Activated effector memory CD4-positive, alpha-beta T cell treated with anti-CD3 and anti-CD28 coated beads, Interleukin-2, amount 50 U/mL, for 16 hours (primary cell): ENCODE data around the gene HPS3.
"Not testable (repeated sequence)": the region's sequence is repeated elsewhere in the genome, so short reads cannot be mapped to it uniquely, and the experiment has no call there.

Source experiments
- DNase-seq: peaks from one replicate; pipeline ENCODE4 v3.0.0-alpha.2; 2020

Gene HPS3

GRCh38 chr3:149196805-149197592, 67.6 kb downstream of the HPS3 start:
- not testable (repeated sequence) for DNase-seq

DNA sequence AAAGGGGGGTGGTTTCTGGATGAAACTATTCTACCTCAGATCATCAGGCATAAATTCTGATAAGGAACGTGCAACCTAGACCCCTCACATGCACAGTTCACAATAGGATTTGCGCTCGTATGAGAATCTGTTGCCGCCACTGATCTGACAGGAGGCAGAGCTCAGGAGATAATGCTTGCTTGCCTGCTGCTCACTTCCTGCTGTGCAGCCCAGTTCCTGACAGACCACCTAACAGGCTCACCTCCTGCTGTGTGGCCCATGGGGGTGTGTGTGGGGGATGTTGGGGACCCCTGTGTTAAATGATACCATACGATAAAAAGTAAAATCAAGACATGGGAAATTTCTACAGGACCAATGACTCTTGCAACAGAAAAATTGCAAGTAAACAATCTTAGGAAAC, 68.2 kb downstream of the HPS3 start:
- no peak for DNase-seq

DNA sequence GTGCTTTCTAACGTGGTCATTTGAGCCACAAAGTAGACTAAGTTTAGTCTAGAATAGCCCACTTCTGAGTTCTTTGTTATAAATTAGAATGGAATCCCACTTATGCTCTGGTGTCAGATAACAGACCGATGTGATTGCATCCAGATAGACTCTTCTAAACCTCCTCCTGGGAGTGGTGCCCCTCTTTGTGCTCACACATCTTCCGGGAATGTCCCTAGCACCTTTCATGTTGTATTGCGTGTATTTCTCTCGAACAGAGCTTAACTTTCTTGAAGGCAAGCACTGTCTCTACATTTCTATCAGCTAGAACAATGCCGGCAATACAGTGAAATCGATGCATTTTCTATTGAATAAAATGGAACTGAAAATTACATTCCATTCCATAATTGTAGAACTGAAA, 69.2 kb downstream of the HPS3 start:
- no peak for DNase-seq

DNA sequence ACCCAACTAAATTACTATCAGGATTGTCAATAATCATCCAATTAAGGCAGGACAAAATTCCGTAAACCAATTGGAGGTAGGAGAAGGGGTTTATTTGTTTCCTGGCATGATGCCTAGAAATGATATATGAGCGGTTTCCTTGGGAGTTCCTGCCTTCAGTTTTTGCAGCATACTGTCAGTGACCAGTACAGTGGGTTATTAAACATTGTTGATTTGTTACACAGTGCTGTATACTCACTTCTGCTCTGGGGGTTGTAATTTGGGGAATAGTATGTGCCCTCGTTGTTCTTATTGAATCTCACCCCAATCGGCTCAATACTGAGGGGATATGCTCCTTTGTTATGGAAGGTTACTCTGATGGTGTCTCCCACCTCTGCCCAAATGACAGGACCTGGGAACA, 70.0 kb downstream of the HPS3 start:
- DNase-seq = no peak

DNA sequence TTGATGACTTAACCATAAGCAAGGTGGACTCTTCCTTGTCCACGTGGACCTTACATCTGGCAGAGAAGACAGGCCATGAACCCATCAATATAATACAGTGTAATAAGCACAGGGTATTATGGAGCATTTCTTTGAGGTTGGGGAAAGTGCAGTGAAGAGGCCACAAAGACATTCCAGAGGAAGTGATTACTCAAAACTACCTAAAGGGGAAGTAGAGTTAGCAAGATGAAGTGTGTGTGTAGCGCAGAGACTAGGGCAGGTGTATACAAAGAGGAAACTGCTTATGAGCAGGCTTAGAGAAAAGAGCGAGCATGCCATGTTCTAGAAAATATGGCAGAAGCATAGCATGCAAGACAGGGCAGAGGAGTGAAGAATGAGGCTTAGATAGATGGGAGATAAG, 74.3 kb downstream of the HPS3 start:
- DNase-seq = no peak

DNA sequence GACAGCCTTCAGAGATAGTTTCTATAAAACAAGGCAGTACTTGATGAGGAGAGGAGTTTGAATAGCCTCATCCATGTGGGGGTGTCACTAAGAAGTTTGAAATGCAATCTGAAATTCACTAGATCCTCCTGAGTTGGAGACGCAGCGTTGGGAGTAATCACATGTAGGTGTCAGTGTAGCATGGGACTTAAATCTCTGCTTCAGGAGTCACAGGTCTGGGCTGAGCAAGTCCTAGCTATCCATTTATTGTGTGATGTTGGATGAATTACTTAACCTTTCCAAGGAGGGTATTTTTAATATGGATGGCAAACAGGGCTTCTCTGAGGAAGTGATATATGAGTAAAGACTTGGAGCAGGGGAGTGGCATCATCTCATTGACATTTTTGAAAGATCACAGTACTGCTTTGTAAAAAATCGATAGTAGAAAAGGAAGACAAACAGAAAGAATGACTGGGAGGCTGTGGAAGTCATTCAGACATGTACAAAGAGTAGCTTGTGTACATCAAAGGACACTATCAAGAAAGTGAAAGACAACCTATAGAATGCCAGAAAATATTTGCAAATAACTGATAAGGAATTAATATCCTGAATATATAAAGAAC, 75.1 kb downstream of the HPS3 start:
- DNase-seq = no peak

- no peak for DNase-seq
Observed at GRCh38 chr3:149207475-149207874, 78.0 kb downstream of the HPS3 start.

DNA sequence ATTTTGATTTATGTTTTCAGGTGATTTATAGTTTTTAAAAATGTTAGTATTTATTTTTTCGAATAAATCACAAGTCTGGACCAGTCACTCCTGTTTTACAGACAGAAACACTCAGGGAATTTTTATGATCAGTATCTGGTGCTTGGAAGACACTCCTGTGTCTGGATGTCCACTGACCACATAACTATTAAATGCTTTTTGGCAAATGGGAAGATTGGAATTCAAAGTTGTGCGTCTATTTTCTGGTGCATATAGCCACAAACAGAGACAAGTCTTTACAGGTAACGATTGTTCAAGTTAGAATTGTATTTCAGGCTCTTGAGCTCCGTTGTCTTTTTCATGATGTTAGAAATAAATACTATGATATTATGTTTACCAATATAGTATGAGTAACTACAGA, 80.0 kb downstream of the HPS3 start:
- no peak for DNase-seq

GRCh38 chr3:149212386-149212785, 82.9 kb downstream of the HPS3 start:
- no peak for DNase-seq

GRCh38 chr3:149214702-149215101, 85.3 kb downstream of the HPS3 start:
- no peak for DNase-seq

DNA sequence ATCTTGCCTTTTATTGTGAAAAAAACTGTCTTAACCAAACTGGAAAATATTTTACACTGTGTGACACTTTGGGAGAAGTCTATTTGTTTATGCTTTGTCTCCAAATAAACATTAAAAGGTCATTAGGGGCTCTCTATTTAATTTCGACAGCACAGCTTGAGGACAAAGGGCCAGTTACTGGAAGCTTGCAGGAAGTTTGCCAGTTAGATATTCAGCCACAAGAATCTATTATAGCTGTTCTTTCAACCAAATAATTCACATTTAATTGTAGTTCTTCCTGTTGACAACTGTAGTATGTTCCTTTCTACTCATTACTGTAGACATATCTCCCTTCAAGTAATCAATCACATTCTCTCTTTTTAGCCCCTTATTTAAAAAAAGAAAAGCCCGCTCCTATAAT, 86.1 kb downstream of the HPS3 start:
- no peak for DNase-seq

DNA sequence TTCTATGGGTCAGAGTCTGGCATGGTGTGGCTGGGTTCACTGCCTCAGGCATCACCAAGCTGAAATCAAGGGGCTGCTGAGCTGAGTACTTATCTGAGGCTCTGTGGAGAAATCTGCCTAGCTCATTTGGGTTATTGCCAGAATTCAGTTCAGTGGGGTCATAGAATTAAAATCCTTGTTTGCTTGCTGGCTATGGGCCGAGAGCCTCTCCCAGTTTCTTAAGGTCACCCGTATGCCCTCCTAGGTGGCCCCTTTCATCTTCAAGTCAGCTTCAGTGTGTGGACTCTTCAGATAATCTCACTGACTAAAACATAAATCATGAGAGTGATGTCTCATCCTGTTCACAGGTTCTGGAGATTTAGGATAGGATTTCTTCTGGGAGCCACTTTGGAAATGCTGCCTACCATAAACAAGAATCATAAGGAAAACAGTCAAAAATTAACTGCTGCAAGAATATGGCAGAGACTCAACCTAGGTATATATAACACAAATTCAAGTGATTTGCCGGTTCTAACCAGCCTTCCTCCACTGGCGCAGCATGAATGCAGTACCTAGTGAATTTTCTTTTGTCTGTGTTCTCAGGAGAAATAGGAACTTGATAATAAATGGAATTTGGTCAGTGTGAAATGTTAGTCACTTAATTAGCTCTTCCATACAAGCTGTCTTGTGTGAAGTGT, 86.9 kb downstream of the HPS3 start:
- DNase-seq = no peak

DNA sequence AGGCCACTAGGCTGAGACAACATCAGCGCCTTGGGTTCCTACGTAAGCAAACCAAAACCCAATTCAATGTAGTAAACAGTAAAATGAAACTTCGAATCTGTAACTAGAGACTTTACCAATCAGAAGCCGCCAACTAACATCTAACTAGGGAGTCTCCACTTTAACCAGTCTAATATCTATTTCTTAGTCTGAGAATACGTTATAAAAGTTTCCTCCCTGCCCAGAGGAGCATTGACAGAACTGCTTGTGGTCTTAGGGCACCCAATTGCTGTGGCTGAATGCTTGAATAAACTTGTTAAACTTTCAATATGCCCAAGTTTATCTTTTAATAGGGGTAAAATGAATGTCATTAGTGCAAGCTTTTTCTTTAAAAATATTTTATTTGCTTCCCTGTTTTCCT, 87.9 kb downstream of the HPS3 start:
- DNase-seq = no peak

DNA sequence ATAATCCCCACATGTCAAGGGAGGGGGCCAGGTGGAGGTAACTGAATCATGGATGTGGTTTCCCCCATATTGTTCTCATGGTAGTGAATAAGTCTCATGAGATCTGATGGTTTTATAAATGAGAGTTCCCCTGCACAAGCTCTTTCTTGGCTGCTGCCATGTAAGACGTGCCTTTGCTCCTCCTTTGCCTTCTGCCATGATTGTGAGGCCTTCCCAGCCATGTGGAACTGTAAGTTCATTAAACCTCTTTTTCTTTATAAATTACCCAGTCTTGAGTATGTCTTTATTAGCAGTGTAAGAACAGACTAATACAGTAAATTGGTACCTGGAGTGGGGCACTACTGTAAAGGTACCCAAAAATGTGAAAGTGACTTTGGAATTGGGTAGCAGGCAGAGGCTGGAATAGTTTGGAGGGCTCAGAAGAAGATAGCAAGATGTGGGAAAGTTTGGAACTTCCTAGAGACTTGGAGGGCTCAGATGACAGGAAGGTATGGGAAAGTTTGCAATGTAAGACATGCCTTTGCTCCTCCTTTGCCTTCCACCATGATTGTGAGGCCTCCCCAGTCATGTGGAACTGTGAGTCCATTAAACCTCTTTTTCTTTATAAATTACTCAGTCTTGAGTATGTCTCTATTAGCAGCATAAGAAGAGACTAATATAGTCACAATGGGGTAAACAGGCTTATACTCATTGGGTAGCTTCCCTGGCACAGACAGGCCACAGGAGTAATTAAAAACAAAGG, 90.1 kb downstream of the HPS3 start:
- DNase-seq = not testable (repeated sequence)

DNA sequence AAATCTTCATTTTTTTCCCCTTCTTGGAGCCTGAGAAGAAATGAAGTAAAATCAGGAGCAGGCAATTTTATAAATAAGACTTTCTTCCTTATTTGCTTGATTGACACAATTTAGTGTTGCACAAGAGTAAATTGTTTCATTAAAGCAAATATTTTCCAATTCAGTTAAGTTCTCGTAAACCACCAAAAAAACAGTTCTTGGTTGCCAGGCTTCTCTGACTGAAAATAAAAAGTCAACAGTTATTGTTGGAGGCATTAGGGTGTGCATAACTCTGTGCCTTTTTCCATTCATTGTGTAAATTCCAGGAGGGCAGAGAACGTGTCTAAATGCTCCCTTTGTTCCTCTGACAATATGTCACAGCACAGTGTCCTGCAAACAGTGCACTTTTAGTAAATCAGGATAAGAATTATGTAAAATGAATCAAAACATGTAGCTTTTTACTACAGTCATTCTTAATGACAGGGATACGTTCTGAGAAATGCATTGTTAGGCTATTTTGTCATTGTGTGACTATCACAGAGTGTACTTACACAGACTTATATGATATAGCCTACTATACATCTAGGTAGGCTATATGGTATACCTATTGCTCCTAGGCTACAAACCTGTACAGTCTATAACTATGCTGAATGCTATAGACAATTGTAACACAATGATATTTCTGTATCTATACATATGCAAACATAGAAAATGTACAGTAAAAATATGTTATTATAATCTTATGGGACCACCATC, 92.5 kb downstream of the HPS3 start, which contains the start of gene CP:
Gene CP (minus strand): TSS at position 47 of the 735 bp plus-strand sequence. CDS start 37 bp downstream, at position 10.
- no peak for DNase-seq
